OCI-LY3 (cell line): ENCODE data around the gene WDPCP.

Experiments used
- H2AFZ ChIP-seq: fragments of 200-600, 300-600 bp; shearing (Covaris generic); 2 replicates; pipeline ENCODE4 v1.6.0; 2014; ENCODE audit warnings: antibody characterized with exemption, low read depth, low read length
- H3K27ac ChIP-seq: fragments of 200-600, 300-600 bp; sonication (generic); 2 replicates; pipeline ENCODE4 v1.5.1; 2014; ENCODE audit warnings: mild to moderate bottlenecking, low read length, moderate library complexity, mixed read lengths
- H3K27me3 ChIP-seq: fragments of 200-600, 300-600 bp; sonication (generic); 2 replicates; pipeline ENCODE4 v1.6.1; 2014; ENCODE audit warnings: low read depth, low read length, mixed read lengths
- H3K36me3 ChIP-seq: fragments of 200-600, 300-600 bp; sonication (generic); replicated peaks from 2 replicates; pipeline ENCODE3; 2014; ENCODE audit warnings: low read depth, low read length, mixed read lengths
- H3K4me1 ChIP-seq: fragments of 300-600, 200-600 bp; sonication (generic); 2 replicates; pipeline ENCODE4 v1.6.1; 2014; ENCODE audit warnings: low read length, mixed read lengths
- H3K4me2 ChIP-seq: fragments of 200-600, 300-600 bp; sonication (generic); 2 replicates; pipeline ENCODE4 v1.6.1; 2014; ENCODE audit warnings: low read length, mixed read lengths
- H3K4me3 ChIP-seq: fragments of 300-600, 200-600 bp; sonication (generic); 2 replicates; pipeline ENCODE4 v1.5.1; 2014; ENCODE audit warnings: antibody characterized with exemption, mild to moderate bottlenecking, low read length, moderate library complexity
- H3K79me2 ChIP-seq: fragments of 300-600, 200-600 bp; shearing (Covaris generic); 2 replicates; pipeline ENCODE4 v1.6.1; 2014; ENCODE audit warnings: mild to moderate bottlenecking, low read length, mixed read lengths
- H3K9ac ChIP-seq: fragments of 300-600, 200-600 bp; shearing (Covaris generic); 2 replicates; pipeline ENCODE4 v1.6.0; 2014; ENCODE audit warnings: mild to moderate bottlenecking, low read length, moderate library complexity
- H3K9me3 ChIP-seq: fragments of 200-600, 300-600 bp; shearing (Covaris generic); 2 replicates; pipeline ENCODE4 v1.6.1; 2014; ENCODE audit warnings: low read length, mixed read lengths; ENCODE audit not compliant: insufficient read depth
- H4K20me1 ChIP-seq: fragments of 200-600, 300-600 bp; sonication (generic); 2 replicates; pipeline ENCODE4 v1.6.1; 2016; ENCODE audit warnings: low read length, mixed read lengths; ENCODE audit not compliant: insufficient read depth
- EZH2phosphoT487 ChIP-seq: fragments of 200-600 bp; shearing (Covaris generic); IDR thresholded peaks from 2 replicates; pipeline ENCODE4 v1.6.1; 2018; ENCODE audit warnings: antibody characterized with exemption, mixed run types, low read depth
- TF ChIP-seq, protein P1 (sequence below): fragments of 200-600, 300-600 bp; sonication (generic); IDR thresholded peaks from 2 replicates; pipeline ENCODE4 v1.5.1; 2014; ENCODE audit warnings: antibody characterized with exemption, low read length, low read depth

The WDPCP gene

DNA sequence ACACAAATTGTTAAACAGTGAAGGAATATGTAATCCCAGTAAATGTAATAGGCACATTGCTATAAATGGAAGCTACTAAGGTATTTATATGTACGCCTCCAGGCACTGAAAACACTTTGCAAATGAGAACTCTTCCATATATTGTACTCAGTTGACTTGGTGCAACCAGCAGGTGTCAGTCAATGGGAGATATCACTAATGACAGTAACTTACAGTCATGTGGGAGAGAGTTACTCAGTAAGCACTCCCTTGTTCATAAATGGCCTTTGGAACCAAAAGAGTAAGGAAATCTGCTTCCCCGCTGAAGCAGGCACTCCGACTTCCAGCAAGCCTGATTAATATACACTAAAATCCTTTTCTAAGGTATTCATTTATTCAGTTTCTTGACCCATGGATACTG, 6.4 kb upstream of the WDPCP start:
- Histone ChIP-seq H3K4me2 (no peak overlapping the region), H4K20me1 (peaks cover 12% of the 10 kb centered on the region; the same call in 1 of the 2 replicates), H3K36me3 (peaks cover 46% of the 10 kb centered on the region), H3K4me3 (no peak overlapping the region), H3K27ac (no peak overlapping the region), H3K4me1 (peaks cover 7% of the 10 kb centered on the region), H2AFZ (no peak overlapping the region), H3K79me2 (peaks cover 49% of the 10 kb centered on the region), H3K9ac (no peak overlapping the region), H3K27me3 (no peaks in the 10 kb centered on the region), H3K9me3 (no peaks in the 10 kb centered on the region)
- TF ChIP-seq, protein P1, sequence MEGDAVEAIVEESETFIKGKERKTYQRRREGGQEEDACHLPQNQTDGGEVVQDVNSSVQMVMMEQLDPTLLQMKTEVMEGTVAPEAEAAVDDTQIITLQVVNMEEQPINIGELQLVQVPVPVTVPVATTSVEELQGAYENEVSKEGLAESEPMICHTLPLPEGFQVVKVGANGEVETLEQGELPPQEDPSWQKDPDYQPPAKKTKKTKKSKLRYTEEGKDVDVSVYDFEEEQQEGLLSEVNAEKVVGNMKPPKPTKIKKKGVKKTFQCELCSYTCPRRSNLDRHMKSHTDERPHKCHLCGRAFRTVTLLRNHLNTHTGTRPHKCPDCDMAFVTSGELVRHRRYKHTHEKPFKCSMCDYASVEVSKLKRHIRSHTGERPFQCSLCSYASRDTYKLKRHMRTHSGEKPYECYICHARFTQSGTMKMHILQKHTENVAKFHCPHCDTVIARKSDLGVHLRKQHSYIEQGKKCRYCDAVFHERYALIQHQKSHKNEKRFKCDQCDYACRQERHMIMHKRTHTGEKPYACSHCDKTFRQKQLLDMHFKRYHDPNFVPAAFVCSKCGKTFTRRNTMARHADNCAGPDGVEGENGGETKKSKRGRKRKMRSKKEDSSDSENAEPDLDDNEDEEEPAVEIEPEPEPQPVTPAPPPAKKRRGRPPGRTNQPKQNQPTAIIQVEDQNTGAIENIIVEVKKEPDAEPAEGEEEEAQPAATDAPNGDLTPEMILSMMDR = peak; percentile 20; the same call in 1 of the 2 replicates
- TF ChIP-seq EZH2phosphoT487 = no peak

DNA sequence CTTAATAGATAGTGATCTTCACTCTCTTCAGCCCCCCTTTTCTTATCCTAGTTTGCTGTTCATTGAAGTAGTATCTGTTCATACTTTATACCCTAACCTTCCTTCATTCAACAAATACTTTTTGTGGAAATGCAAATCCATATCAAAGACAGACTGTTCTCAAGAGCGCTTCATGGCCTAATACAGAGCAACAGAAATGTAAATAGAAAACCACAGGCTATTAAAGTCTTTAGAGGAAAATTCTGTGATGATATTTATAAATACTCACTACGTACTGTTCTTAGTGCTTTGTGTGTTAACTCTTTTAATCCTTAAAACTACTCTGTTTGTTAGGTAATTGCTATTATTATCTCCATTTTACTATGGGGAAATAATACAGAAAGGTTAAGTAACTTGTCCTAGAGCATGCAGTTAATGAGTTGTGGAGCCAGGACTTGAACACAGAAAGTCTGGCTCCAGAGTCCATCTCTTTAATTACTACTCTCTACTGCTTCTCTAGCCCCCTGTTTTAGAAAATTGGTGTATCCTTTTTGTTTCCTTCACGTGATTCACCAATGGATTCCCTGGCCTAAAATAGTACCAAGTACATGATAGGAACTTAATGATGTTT, 3.4 kb upstream of the WDPCP start:
- Histone ChIP-seq H3K4me1 (peaks cover 16% of the 10 kb centered on the region), H3K9me3 (no peaks in the 10 kb centered on the region), H3K4me3 (no peak overlapping the region), H3K9ac (no peak overlapping the region), H4K20me1 (peaks cover 12% of the 10 kb centered on the region; the same call in 1 of the 2 replicates), H3K36me3 (peaks cover 38% of the 10 kb centered on the region), H3K27ac (no peak overlapping the region), H3K4me2 (no peak overlapping the region), H3K79me2 (peaks cover 70% of the 10 kb centered on the region), H3K27me3 (no peaks in the 10 kb centered on the region), H2AFZ (no peak overlapping the region)
- TF ChIP-seq, protein P1 = no peak
- TF ChIP-seq EZH2phosphoT487 = no peak

DNA sequence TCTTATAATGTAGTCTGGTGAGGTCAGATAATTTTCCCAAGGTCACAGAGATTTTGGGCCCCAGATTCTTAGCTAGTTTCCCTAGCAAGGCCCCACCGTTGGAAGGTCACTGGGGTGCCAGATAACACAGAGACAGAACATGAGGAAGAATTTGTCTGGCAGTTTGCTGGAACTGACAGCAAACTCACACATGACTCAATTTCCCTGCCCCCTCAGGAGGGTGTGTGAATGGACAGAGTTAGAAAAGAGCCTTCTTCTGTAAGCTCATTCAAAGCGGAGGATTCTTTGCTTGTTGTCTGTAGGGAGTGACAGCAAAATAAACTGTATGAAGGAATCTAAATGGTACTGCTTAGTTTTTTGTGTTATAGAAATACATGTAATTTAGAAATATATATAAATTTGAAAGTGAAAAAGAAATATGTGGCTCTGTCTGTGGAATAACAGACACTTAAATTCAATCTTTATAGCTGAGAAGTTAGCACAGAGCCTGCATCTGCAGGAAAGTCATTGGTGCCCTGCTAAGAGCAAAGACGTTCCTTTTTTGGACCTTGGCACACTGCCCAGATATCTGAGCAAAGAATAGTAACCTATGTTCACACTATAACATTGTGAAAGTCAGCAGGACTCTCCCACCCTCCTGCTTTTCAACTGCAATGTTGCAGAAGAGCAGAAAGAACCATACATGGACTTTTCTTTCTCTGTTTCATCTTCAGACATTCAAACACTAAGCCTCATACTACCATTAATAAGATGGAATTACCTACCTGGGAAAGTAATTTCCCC, 2.5 kb upstream of the WDPCP start:
- no peaks in the 10 kb centered on the region for H3K27me3 ChIP-seq
- H3K4me1 ChIP-seq = peaks cover 18% of the 10 kb centered on the region
- H3K79me2 ChIP-seq = peaks cover 70% of the 10 kb centered on the region
- H3K4me2 ChIP-seq = no peak overlapping the region
- TF ChIP-seq, protein P1 = no peak
- TF ChIP-seq EZH2phosphoT487 = no peak
- H3K36me3 ChIP-seq = peaks cover 34% of the 10 kb centered on the region
- H3K9me3 ChIP-seq = no peaks in the 10 kb centered on the region
- peaks cover 7% of the 10 kb centered on the region; the same call in 1 of the 2 replicates for H4K20me1 ChIP-seq
- H3K4me3 ChIP-seq = no peak overlapping the region
- H3K9ac ChIP-seq = no peak overlapping the region
- H2AFZ ChIP-seq = no peak overlapping the region
- no peak overlapping the region for H3K27ac ChIP-seq

DNA sequence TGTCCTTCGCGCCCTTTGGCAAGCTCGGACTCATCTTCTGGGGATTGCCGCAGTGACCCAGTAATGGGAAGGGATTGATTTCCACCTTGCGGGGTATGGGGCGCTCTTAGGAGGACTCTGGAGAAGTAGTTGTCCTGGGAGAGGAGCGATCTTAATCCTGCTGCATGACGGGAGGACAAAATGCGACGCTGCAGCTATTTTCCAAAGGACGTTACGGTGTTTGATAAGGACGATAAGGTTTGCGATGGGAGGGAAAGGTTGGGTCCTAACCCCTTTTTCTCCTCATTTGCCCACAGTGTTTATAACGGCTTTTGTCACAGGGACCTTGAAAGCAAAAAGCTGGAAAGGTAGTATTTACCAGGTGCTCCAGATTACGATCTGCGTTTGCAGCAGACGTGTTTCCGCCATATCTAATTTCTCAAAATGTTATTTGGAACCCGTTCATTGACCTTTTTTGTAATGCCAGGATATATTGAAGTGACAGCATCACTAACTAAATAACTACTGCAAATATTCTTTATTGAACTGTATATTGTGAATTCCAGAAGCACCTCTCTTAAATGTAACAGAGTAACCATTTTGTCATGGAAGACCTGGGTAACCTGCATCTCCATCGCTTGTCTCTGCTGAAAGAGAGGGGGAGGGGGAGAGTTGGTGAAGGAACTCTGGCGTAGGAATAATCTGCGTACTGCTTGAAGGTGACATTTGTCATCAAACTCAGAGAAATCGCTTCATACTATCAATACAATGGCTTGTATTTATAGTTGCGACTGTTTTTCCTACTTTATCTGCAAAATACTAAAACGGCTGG, 1.1 kb upstream of the WDPCP start:
- Histone ChIP-seq H4K20me1 (peaks cover 3% of the 10 kb centered on the region; the same call in 1 of the 2 replicates), H3K4me3 (peak overlapping the region; percentile 94), H3K36me3 (peaks cover 20% of the 10 kb centered on the region), H3K27me3 (no peaks in the 10 kb centered on the region), H3K9me3 (no peaks in the 10 kb centered on the region), H3K4me1 (peaks cover 18% of the 10 kb centered on the region), H3K9ac (peak overlapping the region; percentile 90), H2AFZ (peak overlapping the region; percentile 78), H3K79me2 (peaks cover 67% of the 10 kb centered on the region), H3K4me2 (peak overlapping the region; percentile 83), H3K27ac (peak overlapping the region; percentile 61)
- no peak for TF ChIP-seq EZH2phosphoT487
- TF ChIP-seq, protein P1 = no peak
